HepG2 (cell line): ENCODE measurements around the gene ATP6V1D. TPM values are rescaled to one million over a fixed set of nuclear protein-coding genes. Genes with fewer than 3 reads are reported as not detected.

ENCODE experiments used
- polyA plus RNA-seq, 8 experiments: library from polyadenylated mRNA; depleted of rRNA in 3 of 8; stranded (reverse) in 7 of 8; unstranded in 1 of 8; fragments of >200 nt; fragmentation: Illumina TruSeq in 4 of 8; extraction: Trizol in 4 of 8; gene quantifications; 2 replicates each; pipeline versions ENCODE4 v1.2.1 to v1.2.3, GENCODE V29; 2011 to 2016; ENCODE audit warnings: low read depth in 4 of 8, missing spikeins in 1 of 8, mixed read lengths in 1 of 8; ENCODE audit not compliant: insufficient read depth in 1 of 8
- small RNA-seq, 3 experiments: library from RNA; depleted of rRNA; stranded (forward); fragments of <200 nt; gene quantifications; one replicate each; pipeline ENCODE3, GENCODE V24; 2012; ENCODE audit warnings: low read depth in 2 of 3, low replicate concordance in 1 of 3; ENCODE audit not compliant: insufficient read length in 3 of 3, insufficient read depth in 2 of 3
- total RNA-seq, 5 experiments: library from RNA; depleted of rRNA; stranded (reverse); fragments of >200 nt; fragmentation: Illumina TruSeq; extraction: Trizol; gene quantifications; 2 replicates each; pipeline ENCODE4 v1.2.3, GENCODE V29; 2016; ENCODE audit warnings: low read depth in 1 of 5

The ATP6V1D gene
- total and polyA plus RNA-seq, 2 of the 13 experiments (the other 11 are each of a cell fraction or from before 2014, with no cell fraction given): 16.8 to 53.9 TPM

Small RNA genes within 50 kb of the gene (small RNA-seq; reads per million reads assigned to genes)
- gene RF00019: 0 reads per million in 3 experiments

Other genes with a start within 250 kb of the ATP6V1D start
- 0.18 TPM in 1 of 2 replicates, not detected in the other for gene GARIN2, start 170.4 kb downstream of the ATP6V1D start, total RNA-seq (2016; rRNA removed; fragmentation: Illumina TruSeq; extraction: Trizol)
- not detected in 2 replicates for gene GARIN2, start 170.4 kb downstream of the ATP6V1D start, polyA plus RNA-seq (2011; rRNA removed)
- gene PALS1, start 118.4 kb downstream of the ATP6V1D start, total RNA-seq (2016; rRNA removed; fragmentation: Illumina TruSeq; extraction: Trizol): 20.0 and 30.6 TPM in 2 replicates
- gene PALS1, start 118.4 kb downstream of the ATP6V1D start, polyA plus RNA-seq (2011; rRNA removed): 8.0 and 8.8 TPM in 2 replicates
- gene EIF2S1, start 524 bp upstream of the ATP6V1D start, total RNA-seq (2016; rRNA removed; fragmentation: Illumina TruSeq; extraction: Trizol): 246 and 389 TPM in 2 replicates
- 40.7 and 49.1 TPM in 2 replicates for gene EIF2S1, start 524 bp upstream of the ATP6V1D start, polyA plus RNA-seq (2011; rRNA removed)
- 1.5 and 1.9 TPM in 2 replicates for gene PLEK2, start 52.4 kb upstream of the ATP6V1D start, total RNA-seq (2016; rRNA removed; fragmentation: Illumina TruSeq; extraction: Trizol)
- 0.26 and 0.51 TPM in 2 replicates for gene PLEK2, start 52.4 kb upstream of the ATP6V1D start, polyA plus RNA-seq (2011; rRNA removed)
- gene TMEM229B, start 128.9 kb upstream of the ATP6V1D start, total RNA-seq (2016; rRNA removed; fragmentation: Illumina TruSeq; extraction: Trizol): 0.93 and 1.1 TPM in 2 replicates
- gene TMEM229B, start 128.9 kb upstream of the ATP6V1D start, polyA plus RNA-seq (2011; rRNA removed): 0.69 and 1.6 TPM in 2 replicates
- 4.8 and 8.6 TPM in 2 replicates for gene PLEKHH1, start 173.5 kb upstream of the ATP6V1D start, total RNA-seq (2016; rRNA removed; fragmentation: Illumina TruSeq; extraction: Trizol)
- gene PLEKHH1, start 173.5 kb upstream of the ATP6V1D start, polyA plus RNA-seq (2011; rRNA removed): 15.4 and 15.8 TPM in 2 replicates
- 18.7 and 30.0 TPM in 2 replicates for gene PIGH, start 240.5 kb upstream of the ATP6V1D start, total RNA-seq (2016; rRNA removed; fragmentation: Illumina TruSeq; extraction: Trizol)
- gene PIGH, start 240.5 kb upstream of the ATP6V1D start, polyA plus RNA-seq (2011; rRNA removed): 43.5 and 53.6 TPM in 2 replicates